CD4-positive, alpha-beta T cell treated with Interleukin-15 for 4 hours (primary cell): ENCODE results near the gene GALR1.

ENCODE experiments used
- DNase-seq: peaks from one replicate; pipeline ENCODE4 v3.0.0-alpha.2; 2020; ENCODE audit warnings: low spot score

The GALR1 gene

GRCh38 chr18:77321823-77322805 is 72.5 kb downstream of the GALR1 start:
- DNase-seq: no peak

GRCh38 chr18:77323640-77324299 is 74.1 kb downstream of the GALR1 start:
- no peak for DNase-seq
